Measurements from ENCODE around the gene XPNPEP3. TPM values are rescaled to one million over a fixed set of nuclear protein-coding genes. Genes with fewer than 3 reads are reported as not detected.

Gene XPNPEP3
- total RNA-seq, 1 experiment from 2014 or later: 33.1 TPM

GRCh38 chr22:40953471-40953870 is 96.5 kb downstream of the XPNPEP3 start:
- Mint-ChIP-seq H3K4me1 (ENCODE audit: insufficient read depth, unreplicated experiment) (peaks cover 8% of the 10 kb centered on the region), H3K27ac (ENCODE audit: low read depth, unreplicated experiment) (peak overlapping the region; percentile 59), H3K9me3 (ENCODE audit: unreplicated experiment) (no peaks in the 10 kb centered on the region), H3K36me3 (ENCODE audit: insufficient read depth, unreplicated experiment) (peaks cover 42% of the 10 kb centered on the region), H3K27me3 (ENCODE audit: insufficient read depth, unreplicated experiment) (no peaks in the 10 kb centered on the region), H3K4me3 (ENCODE audit: unreplicated experiment) (peak overlapping the region; percentile 98)
- BruUV-seq (replicated peaks): no TSS peak
- TF ChIP-seq CTCF (IDR thresholded peaks at IDR 0.05; ENCODE audit: unreplicated experiment): no peak
- CTCF ChIA-PET: interaction anchor here (0.6 kb wide), 1 partner anchor 117 kb away, joined by 3 read pairs; no protein-coding TSS in a partner anchor
- intact Hi-C loops (cut with micrococcal nuclease): loop anchor here (10.0 kb wide), 1 partner anchor 251 kb away; the partner anchor contains the start of gene L3MBTL2
- POLR2A ChIA-PET: interaction anchor here (0.7 to 7.1 kb wide), 5 partner anchors 19 to 1033 kb away, joined by 3 to 231 read pairs (median 30); partner anchors contain the start of gene EP300
- DNase-seq (ENCODE audit: unreplicated experiment): no peak

- Mint-ChIP-seq H3K4me3 (ENCODE audit: unreplicated experiment) (no peak overlapping the region), H3K27me3 (ENCODE audit: insufficient read depth, unreplicated experiment) (no peaks in the 10 kb centered on the region), H3K9me3 (ENCODE audit: unreplicated experiment) (no peaks in the 10 kb centered on the region), H3K27ac (ENCODE audit: low read depth, unreplicated experiment) (peak overlapping the region; percentile 59), H3K4me1 (ENCODE audit: insufficient read depth, unreplicated experiment) (peaks cover 8% of the 10 kb centered on the region), H3K36me3 (ENCODE audit: insufficient read depth, unreplicated experiment) (peaks cover 48% of the 10 kb centered on the region)
- CTCF ChIA-PET: interaction anchor here (0.6 kb wide), 1 partner anchor 146 kb away, joined by 4 read pairs; no protein-coding TSS in a partner anchor
- no peak for TF ChIP-seq CTCF (IDR thresholded peaks at IDR 0.05; ENCODE audit: unreplicated experiment)
- BruUV-seq (replicated peaks): no TSS peak
- POLR2A ChIA-PET: interaction anchor here (3.8 to 7.1 kb wide), 3 partner anchors 68 to 145 kb away, joined by 30 to 231 read pairs (median 102); partner anchors contain the start of gene EP300
- intact Hi-C loops (cut with micrococcal nuclease): loop anchor here (10.0 kb wide), 1 partner anchor 251 kb away; the partner anchor contains the start of gene L3MBTL2
- no peak for DNase-seq (ENCODE audit: unreplicated experiment)
Measured at GRCh38 chr22:40954113-40954512, 97.2 kb downstream of the XPNPEP3 start.

GRCh38 chr22:40955571-40955970 is 98.6 kb downstream of the XPNPEP3 start:
- H3K4me3 Mint-ChIP-seq (ENCODE audit: unreplicated experiment): no peak overlapping the region
- H3K9me3 Mint-ChIP-seq (ENCODE audit: unreplicated experiment): no peaks in the 10 kb centered on the region
- POLR2A ChIA-PET: interaction anchor here (1.0 to 7.1 kb wide), 3 partner anchors 17 to 137 kb away, joined by 3 to 231 read pairs (median 4); partner anchors contain the start of gene EP300
- H3K27me3 Mint-ChIP-seq (ENCODE audit: insufficient read depth, unreplicated experiment): no peaks in the 10 kb centered on the region
- H3K27ac Mint-ChIP-seq (ENCODE audit: low read depth, unreplicated experiment): no peak overlapping the region
- CTCF ChIA-PET: no interaction called here
- intact Hi-C loops (cut with micrococcal nuclease): loop anchor here (10.0 kb wide), 1 partner anchor 249 kb away; the partner anchor contains the start of gene L3MBTL2
- BruUV-seq (replicated peaks): no TSS peak
- DNase-seq (ENCODE audit: unreplicated experiment): no peak
- peaks cover 8% of the 10 kb centered on the region for H3K4me1 Mint-ChIP-seq (ENCODE audit: insufficient read depth, unreplicated experiment)
- no peak for TF ChIP-seq CTCF (IDR thresholded peaks at IDR 0.05; ENCODE audit: unreplicated experiment)
- H3K36me3 Mint-ChIP-seq (ENCODE audit: insufficient read depth, unreplicated experiment): peaks cover 54% of the 10 kb centered on the region

GRCh38 chr22:40957601-40958000 is 100.7 kb downstream of the XPNPEP3 start:
- TF ChIP-seq CTCF (IDR thresholded peaks at IDR 0.05; ENCODE audit: unreplicated experiment): no peak
- ChIA-PET POLR2A (interaction anchor here (0.9 to 4.0 kb wide), 2 partner anchors 9 to 136 kb away, joined by 3 to 16 read pairs; partner anchors contain the start of gene EP300), CTCF (no interaction called here)
- Mint-ChIP-seq H3K9me3 (ENCODE audit: unreplicated experiment) (no peaks in the 10 kb centered on the region), H3K4me1 (ENCODE audit: insufficient read depth, unreplicated experiment) (peaks cover 8% of the 10 kb centered on the region), H3K36me3 (ENCODE audit: insufficient read depth, unreplicated experiment) (peaks cover 67% of the 10 kb centered on the region), H3K27me3 (ENCODE audit: insufficient read depth, unreplicated experiment) (no peaks in the 10 kb centered on the region), H3K4me3 (ENCODE audit: unreplicated experiment) (no peak overlapping the region), H3K27ac (ENCODE audit: low read depth, unreplicated experiment) (no peak overlapping the region)
- no peak for DNase-seq (ENCODE audit: unreplicated experiment)
- intact Hi-C loops (cut with micrococcal nuclease): loop anchor here (10.0 kb wide), 1 partner anchor 247 kb away; the partner anchor contains the start of gene L3MBTL2
- BruUV-seq (replicated peaks): no TSS peak
